Transverse colon (tissue), 4 donors: ENCODE results near the gene OR52W1. TPM values are rescaled to one million over a fixed set of nuclear protein-coding genes. Genes with fewer than 3 reads are reported as not detected.

Experiments
- DNase-seq: peaks from one replicate; pipeline ENCODE4 v3.0.0-alpha.2; 2019
- H3K27ac ChIP-seq, 4 donors: fragments of 200-600 bp; sonication (generic); 2 replicates each; pipeline ENCODE4 v1.5.1; 2016 to 2018; ENCODE audit warnings: inconsistent platforms in 4 of 4
- H3K27me3 ChIP-seq: fragments of 200-600 bp; sonication (generic); 2 replicates; pipeline ENCODE4 v1.5.1; 2017; ENCODE audit warnings: inconsistent platforms
- H3K36me3 ChIP-seq, 4 donors: fragments of 200-600 bp; sonication (generic); 2 replicates each; pipeline ENCODE4 v1.5.1; 2017 to 2019; ENCODE audit warnings: inconsistent platforms in 4 of 4
- H3K4me1 ChIP-seq, 4 donors: fragments of 200-600 bp; sonication (generic); 2 replicates each; pipeline ENCODE4 v1.5.1; 2017 to 2020; ENCODE audit warnings: inconsistent platforms in 4 of 4
- H3K4me3 ChIP-seq, 4 donors: fragments of 200-600 bp; sonication (generic); 1 replicate in 1 of 4; 2 replicates in 3 of 4; pipeline versions ENCODE4 v1.5.1 to v1.6.1; 2017 to 2019; ENCODE audit warnings: inconsistent platforms in 4 of 4
- H3K9me3 ChIP-seq, 2 donors: fragments of 200-600 bp; sonication (generic); 2 replicates each; pipeline ENCODE4 v1.5.1; 2017 to 2019; ENCODE audit warnings: inconsistent platforms in 2 of 2
- EP300 ChIP-seq: sonication (generic); formaldehyde crosslinking; IDR thresholded peaks from one replicate; pipeline ENCODE4 v1.6.1; 2017; ENCODE audit warnings: antibody characterized with exemption, low read depth
- POLR2A ChIP-seq: fragments of 450-650 bp; IDR thresholded peaks from one replicate; pipeline ENCODE4 v1.6.1; 2016; ENCODE audit warnings: antibody characterized with exemption, mild to moderate bottlenecking, moderate library complexity
- POLR2AphosphoS5 ChIP-seq, 3 donors: sonication (generic); formaldehyde crosslinking; IDR thresholded peaks; one replicate each; pipeline ENCODE4 v1.6.1; 2016; ENCODE audit warnings: antibody characterized with exemption in 3 of 3
- WGBS, 2 donors: methylation state at CpG; one replicate each; pipeline ENCODE4 v1.1.5; 2018; ENCODE audit warnings: low coverage in 1 of 2; 5-methylcytosine and 5-hydroxymethylcytosine counted together
- in situ Hi-C, 4 donors: fragments of 200-750 bp; cut with MboI; loops; one replicate each; pipeline versions ENCODE4 v1.15.0 to v1.15.1; 2017; ENCODE audit warnings: low sequenced_read_pairs in 3 of 4, low pct_ligation_motif_present in 1 of 4, low pct_unique_long_range_greater_than_20kb in 1 of 4
- intact Hi-C: fragments of 100-400 bp; cut with DNase I; formaldehyde crosslinking; loops from one replicate; pipeline ENCODE4 v1.15.1; 2023; ENCODE audit warnings: low total_unique reads
- total RNA-seq, 4 donors: library from RNA; depleted of rRNA; stranded (reverse); fragments of >200 nt; gene quantifications; one replicate each; pipeline ENCODE4 v1.1.0, GENCODE V29; 2016
- TF ChIP-seq, protein P1 (sequence below), 5 experiments: fragments of 200-600 bp in 3 of 5; fragments of 450-650 bp in 2 of 5; sonication (generic) in 3 of 5; IDR thresholded peaks; 1 replicate in 2 of 5; 2 replicates in 3 of 5; pipeline ENCODE4 v1.5.1; 2016 to 2017; ENCODE audit warnings: antibody characterized with exemption in 5 of 5, inconsistent platforms in 3 of 5, mild to moderate bottlenecking in 2 of 5, moderate library complexity in 1 of 5

OR52W1 gene
- total RNA-seq, 4 donors from 2014 or later, result not detected

DNA sequence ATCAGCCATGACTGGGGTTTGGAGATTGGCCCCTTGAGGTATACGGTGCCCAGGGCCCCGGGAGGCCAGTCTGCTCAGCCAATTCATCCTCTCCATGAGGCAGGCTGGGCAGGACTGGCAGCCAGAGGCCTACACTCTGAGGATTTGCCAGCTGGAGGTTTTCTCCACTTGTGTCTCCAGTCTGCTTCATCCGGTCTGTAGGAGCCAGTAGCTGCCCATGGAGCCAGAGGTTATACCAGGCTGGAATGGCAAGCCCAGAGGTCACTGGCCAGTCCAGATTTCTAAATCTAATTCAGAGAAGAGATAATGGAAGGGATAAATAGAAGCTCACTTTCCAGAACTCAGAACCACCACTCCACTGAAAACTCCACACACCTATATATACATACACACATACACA, 25.4 kb downstream of the OR52W1 start:
- Histone ChIP-seq H3K4me3 (no peak overlapping the region), H3K27ac (no peak overlapping the region), H3K9me3 (no peaks in the 10 kb centered on the region), H3K4me1 (peaks cover 6 to 52% (median 21%) of the 10 kb centered on the region in 4 donors), H3K36me3 (peaks cover 0 to 47% (median 19%) of the 10 kb centered on the region in 4 donors), H3K27me3 (no peaks in the 10 kb centered on the region)
- WGBS, 2 donors, result 95% methylated on average over 3 of the region's 3 CpGs; no CpG with 5 or more reads in 1 of the 2 donors
- in situ Hi-C loops (no loop called here), intact Hi-C loops (no loop called here)
- DNase-seq, result no peak
- TF ChIP-seq POLR2AphosphoS5 (IDR thresholded peaks at IDR 0.05), result no peak
- TF ChIP-seq EP300, result no peak
- TF ChIP-seq POLR2A, result no peak
- TF ChIP-seq, protein P1, sequence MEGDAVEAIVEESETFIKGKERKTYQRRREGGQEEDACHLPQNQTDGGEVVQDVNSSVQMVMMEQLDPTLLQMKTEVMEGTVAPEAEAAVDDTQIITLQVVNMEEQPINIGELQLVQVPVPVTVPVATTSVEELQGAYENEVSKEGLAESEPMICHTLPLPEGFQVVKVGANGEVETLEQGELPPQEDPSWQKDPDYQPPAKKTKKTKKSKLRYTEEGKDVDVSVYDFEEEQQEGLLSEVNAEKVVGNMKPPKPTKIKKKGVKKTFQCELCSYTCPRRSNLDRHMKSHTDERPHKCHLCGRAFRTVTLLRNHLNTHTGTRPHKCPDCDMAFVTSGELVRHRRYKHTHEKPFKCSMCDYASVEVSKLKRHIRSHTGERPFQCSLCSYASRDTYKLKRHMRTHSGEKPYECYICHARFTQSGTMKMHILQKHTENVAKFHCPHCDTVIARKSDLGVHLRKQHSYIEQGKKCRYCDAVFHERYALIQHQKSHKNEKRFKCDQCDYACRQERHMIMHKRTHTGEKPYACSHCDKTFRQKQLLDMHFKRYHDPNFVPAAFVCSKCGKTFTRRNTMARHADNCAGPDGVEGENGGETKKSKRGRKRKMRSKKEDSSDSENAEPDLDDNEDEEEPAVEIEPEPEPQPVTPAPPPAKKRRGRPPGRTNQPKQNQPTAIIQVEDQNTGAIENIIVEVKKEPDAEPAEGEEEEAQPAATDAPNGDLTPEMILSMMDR (IDR thresholded peaks at IDR 0.05), result no peak

DNA sequence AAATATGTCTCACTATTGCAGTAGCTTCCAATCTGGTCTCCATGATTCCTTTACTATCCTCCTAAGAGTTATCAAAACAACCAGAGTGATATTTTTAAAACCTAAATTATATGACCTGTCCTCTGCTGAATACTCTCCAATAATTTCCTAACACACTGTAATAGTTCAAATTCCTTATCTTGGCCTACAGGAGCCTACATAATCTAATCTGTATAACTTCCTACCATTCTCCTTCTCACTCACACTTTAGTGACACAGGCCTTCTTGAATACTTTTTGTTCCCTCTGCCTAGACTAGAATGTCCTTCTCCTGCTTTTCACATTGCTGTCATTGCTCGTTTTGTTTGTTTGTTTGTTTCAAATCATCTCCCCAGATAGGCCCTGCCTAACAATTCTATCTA, 26.0 kb downstream of the OR52W1 start:
- no peak for DNase-seq
- H3K36me3 ChIP-seq, result peaks cover 0 to 44% (median 16%) of the 10 kb centered on the region in 4 donors
- peak overlapping the region in 3 of 4 donors; percentile 62 to 72 (median 66) for H3K27ac ChIP-seq
- intact Hi-C loops (no loop called here), in situ Hi-C loops (no loop called here)
- no peaks in the 10 kb centered on the region for H3K27me3 ChIP-seq
- peaks cover 6 to 51% (median 21%) of the 10 kb centered on the region in 4 donors for H3K4me1 ChIP-seq
- no peak overlapping the region for H3K4me3 ChIP-seq
- H3K9me3 ChIP-seq, result no peaks in the 10 kb centered on the region
- 68 to 70% methylated on average over 1 of the region's 1 CpG for WGBS, 2 donors
- no peak for TF ChIP-seq POLR2A
- TF ChIP-seq, protein P1 (IDR thresholded peaks at IDR 0.05), result no peak
- no peak for TF ChIP-seq POLR2AphosphoS5 (IDR thresholded peaks at IDR 0.05)
- TF ChIP-seq EP300, result no peak

DNA sequence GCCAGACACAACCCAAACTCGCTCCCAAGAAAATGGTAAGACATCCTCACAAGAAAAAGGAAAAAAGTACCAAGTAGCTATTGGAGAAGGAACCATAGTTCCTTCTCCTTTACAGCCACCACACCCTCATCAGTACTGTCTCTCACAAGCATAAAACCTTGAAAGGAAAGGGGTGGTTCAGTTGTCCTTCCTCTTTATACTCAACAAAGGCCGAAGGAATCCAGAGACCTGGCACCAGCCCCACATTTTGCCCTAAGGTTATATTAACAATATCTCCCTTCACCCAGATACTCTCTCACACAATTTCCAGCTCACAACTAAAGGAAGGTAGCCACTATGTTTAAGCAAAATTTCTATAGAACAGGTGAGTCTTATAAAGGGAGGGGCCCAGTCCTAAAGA, 26.9 kb downstream of the OR52W1 start:
- intact Hi-C loops, result no loop called here
- WGBS, 2 donors, result 61% methylated on average over 2 of the region's 2 CpGs; no CpG with 5 or more reads in 1 of the 2 donors
- in situ Hi-C loops, result no loop called here

DNA sequence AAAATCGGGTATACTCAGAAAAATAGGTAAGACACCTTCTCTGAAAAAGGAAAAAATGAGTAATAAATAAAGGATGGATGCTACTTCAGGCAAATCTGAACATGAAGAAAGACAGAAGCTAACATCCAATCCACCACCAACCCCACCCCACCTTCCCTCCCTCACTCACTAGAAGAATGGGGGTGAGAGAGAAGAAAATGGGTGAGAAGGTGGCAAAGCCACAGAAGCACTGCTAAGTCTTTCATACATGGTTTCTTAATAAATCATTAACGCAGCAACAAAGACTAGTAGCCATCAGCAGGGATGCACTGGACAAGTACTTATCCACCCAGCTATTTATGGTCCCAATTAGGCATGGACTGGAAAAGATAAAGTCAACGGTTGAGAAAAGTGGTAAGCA, 29.5 kb downstream of the OR52W1 start:
- H3K27ac ChIP-seq, result peak overlapping the region; percentile 78 to 87 (median 82)
- no peaks in the 10 kb centered on the region for H3K27me3 ChIP-seq
- in situ Hi-C loops, result no loop called here
- 43 to 84% methylated on average over 3 of the region's 3 CpGs for WGBS, 2 donors
- no peak for TF ChIP-seq POLR2A
- TF ChIP-seq EP300, result no peak
- no peak for TF ChIP-seq POLR2AphosphoS5 (IDR thresholded peaks at IDR 0.05)
- TF ChIP-seq, protein P1 (IDR thresholded peaks at IDR 0.05), result no peak
- peaks cover 0 to 9% (median 4%) of the 10 kb centered on the region in 4 donors for H3K36me3 ChIP-seq
- peak overlapping the region in 2 of 4 donors; percentile 19 to 41 for H3K4me3 ChIP-seq
- no peaks in the 10 kb centered on the region for H3K9me3 ChIP-seq
- intact Hi-C loops, result no loop called here
- DNase-seq, result no peak
- H3K4me1 ChIP-seq, result peaks cover 14 to 75% (median 36%) of the 10 kb centered on the region in 4 donors

More for the DNA sequence above, 26.9 kb downstream of the OR52W1 start:
- H3K36me3 ChIP-seq, result peaks cover 0 to 36% (median 15%) of the 10 kb centered on the region in 4 donors
- H3K4me1 ChIP-seq, result peaks cover 13 to 55% (median 25%) of the 10 kb centered on the region in 4 donors
- no peak overlapping the region for H3K4me3 ChIP-seq
- peak overlapping the region; percentile 62 to 72 (median 67) for H3K27ac ChIP-seq
- no peaks in the 10 kb centered on the region for H3K27me3 ChIP-seq
- no peak for TF ChIP-seq POLR2A
- TF ChIP-seq EP300, result no peak
- TF ChIP-seq POLR2AphosphoS5 (IDR thresholded peaks at IDR 0.05), result no peak
- TF ChIP-seq, protein P1 (IDR thresholded peaks at IDR 0.05), result no peak
- peak; percentile 46 for DNase-seq
- H3K9me3 ChIP-seq, result no peaks in the 10 kb centered on the region
